Fibroblast of lung (primary cell): Measurements from ENCODE around the gene PGLYRP1. TPM values are rescaled to one million over a fixed set of nuclear protein-coding genes. Genes with fewer than 3 reads are reported as not detected.

Experiments
- DNase-seq, 2 donors: peaks; one replicate each; pipeline versions ENCODE4 v3.0.0 to v3.0.0-alpha.2; 2010; ENCODE audit warnings: low read depth in 2 of 2
- H2AFZ ChIP-seq: 2 replicates; pipeline ENCODE4 v1.5.1; 2012; ENCODE audit warnings: low read length, control low read depth, inconsistent platforms
- H3K27ac ChIP-seq: 2 replicates; pipeline ENCODE4 v1.5.1; 2011; ENCODE audit warnings: low read length, control low read depth; ENCODE audit not compliant: insufficient read depth
- H3K27me3 ChIP-seq: 2 replicates; pipeline ENCODE4 v1.5.1; 2011; ENCODE audit warnings: mild to moderate bottlenecking, low read length; ENCODE audit not compliant: control insufficient read depth, insufficient read depth
- H3K36me3 ChIP-seq: 2 replicates; pipeline ENCODE4 v1.5.1; 2011; ENCODE audit warnings: low read length; ENCODE audit not compliant: control insufficient read depth, insufficient read depth
- H3K4me1 ChIP-seq: 2 replicates; pipeline ENCODE4 v1.5.1; 2011; ENCODE audit warnings: low read length; ENCODE audit not compliant: control insufficient read depth, insufficient read depth; ENCODE audit errors: extremely low read depth
- H3K4me2 ChIP-seq: 2 replicates; pipeline ENCODE4 v1.5.1; 2011; ENCODE audit warnings: low read length, control low read depth; ENCODE audit not compliant: insufficient read depth; ENCODE audit errors: extremely low read depth
- H3K4me3 ChIP-seq, 4 experiments: fragments of 200-600 bp in 1 of 4; sonication (generic) in 1 of 4; replicated peaks in 1 of 4; 2 replicates each; pipeline ENCODE4 v1.5.1; 2011 to 2016; ENCODE audit warnings: low read length in 4 of 4, low read depth in 3 of 4, mild to moderate bottlenecking in 3 of 4, control low read depth in 2 of 4, inconsistent platforms in 1 of 4, mixed read lengths in 1 of 4; ENCODE audit not compliant: insufficient read depth in 1 of 4; ENCODE audit errors: control extremely low read depth in 1 of 4
- H3K79me2 ChIP-seq: 2 replicates; pipeline ENCODE4 v1.5.1; 2012; ENCODE audit warnings: mild to moderate bottlenecking, low read length, inconsistent platforms; ENCODE audit not compliant: control insufficient read depth, insufficient read depth
- H3K9ac ChIP-seq: 2 replicates; pipeline ENCODE4 v1.5.1; 2011; ENCODE audit warnings: mild to moderate bottlenecking, low read length, control low read depth; ENCODE audit not compliant: insufficient read depth
- H3K9me3 ChIP-seq: 2 replicates; pipeline ENCODE4 v1.5.1; 2012; ENCODE audit warnings: low read depth, low read length; ENCODE audit not compliant: control insufficient read depth, insufficient read depth
- H4K20me1 ChIP-seq: 2 replicates; pipeline ENCODE4 v1.5.1; 2011; ENCODE audit warnings: low read length; ENCODE audit not compliant: control insufficient read depth, insufficient read depth; ENCODE audit errors: extremely low read depth
- CTCF ChIP-seq, 2 donors: IDR thresholded peaks in 1 of 2; conservative IDR thresholded peaks in 1 of 2; 1 replicate in 1 of 2; 2 replicates in 1 of 2; pipeline ENCODE4 v1.5.1; 2011 to 2012; ENCODE audit warnings: low read length in 2 of 2, control low read depth in 1 of 2, inconsistent platforms in 1 of 2, low read depth in 1 of 2, mild to moderate bottlenecking in 1 of 2
- EZH2 ChIP-seq: IDR thresholded peaks from 2 replicates; pipeline ENCODE4 v1.5.1; 2012; ENCODE audit warnings: low read length, control low read depth, mild to moderate bottlenecking; ENCODE audit errors: missing control alignments
- polyA plus RNA-seq, 2 donors: library from polyadenylated mRNA; depleted of rRNA in 1 of 2; stranded (reverse) in 1 of 2; unstranded in 1 of 2; fragments of >200 nt; gene quantifications; 2 replicates each; pipeline ENCODE4 v1.2.1, GENCODE V29; 2011 to 2012; ENCODE audit warnings: missing spikeins in 1 of 2
- total RNA-seq: library from RNA; depleted of rRNA; stranded (reverse); fragments of >200 nt; gene quantifications from 2 replicates; pipeline ENCODE4 v1.2.1, GENCODE V29; 2014

The PGLYRP1 gene
- total and polyA plus RNA-seq, 2 donors (not counting 1 experiment from before 2014, with no cell fraction given): not detected

- peaks cover 19% of the 10 kb centered on the region for H3K27me3 ChIP-seq
- no peaks in the 10 kb centered on the region for H3K4me1 ChIP-seq
- H3K36me3 ChIP-seq: no peaks in the 10 kb centered on the region
- H4K20me1 ChIP-seq: no peaks in the 10 kb centered on the region
- DNase-seq: no peak
- no peaks in the 10 kb centered on the region for H3K79me2 ChIP-seq
- no peak overlapping the region for H3K27ac ChIP-seq
- no peak overlapping the region for H3K4me2 ChIP-seq
- no peak for TF ChIP-seq CTCF (conservative IDR thresholded peaks at IDR 0.05 in 1 of 2, IDR thresholded peaks at IDR 0.05 in 1 of 2; ENCODE audit: low read depth in 1 of 2, low read length in 2 of 2)
- no peak for TF ChIP-seq EZH2
- H3K9me3 ChIP-seq: no peaks in the 10 kb centered on the region
- H3K4me3 ChIP-seq: no peak overlapping the region
- H3K9ac ChIP-seq: no peak overlapping the region
- no peak overlapping the region for H2AFZ ChIP-seq
Measured at GRCh38 chr19:46060012-46060411, 37.2 kb upstream of the PGLYRP1 start.

- H3K4me1 ChIP-seq: no peaks in the 10 kb centered on the region
- H4K20me1 ChIP-seq: no peaks in the 10 kb centered on the region
- no peak overlapping the region for H3K27ac ChIP-seq
- no peaks in the 10 kb centered on the region for H3K36me3 ChIP-seq
- TF ChIP-seq EZH2: no peak
- TF ChIP-seq CTCF (conservative IDR thresholded peaks at IDR 0.05 in 1 of 2, IDR thresholded peaks at IDR 0.05 in 1 of 2; ENCODE audit: low read depth in 1 of 2, low read length in 2 of 2): no peak
- DNase-seq: no peak
- no peaks in the 10 kb centered on the region for H3K79me2 ChIP-seq
- H2AFZ ChIP-seq: no peak overlapping the region
- H3K4me3 ChIP-seq: no peak overlapping the region
- H3K9me3 ChIP-seq: no peaks in the 10 kb centered on the region
- no peak overlapping the region for H3K4me2 ChIP-seq
- peaks cover 22% of the 10 kb centered on the region for H3K27me3 ChIP-seq
- H3K9ac ChIP-seq: no peak overlapping the region
Measured at GRCh38 chr19:46058778-46059177, 35.9 kb upstream of the PGLYRP1 start.

DNA sequence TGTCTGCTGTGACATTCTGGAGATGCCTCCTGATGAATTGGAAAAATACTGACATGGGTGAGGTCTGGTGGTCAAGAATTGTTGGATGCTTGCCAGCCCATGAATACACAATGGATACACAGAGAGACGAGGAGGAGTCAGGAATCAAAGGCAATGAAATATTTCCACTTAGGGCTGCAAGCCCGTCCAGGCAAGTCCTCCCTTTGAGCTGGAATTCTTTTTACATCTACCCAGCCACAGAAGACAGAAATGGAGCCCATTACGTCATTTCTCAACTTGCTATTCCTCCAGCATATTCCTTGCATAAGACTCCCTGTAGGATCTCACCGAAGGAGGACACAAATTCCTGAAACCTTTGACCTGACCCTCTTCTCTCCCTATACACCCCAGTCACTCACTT lies 33.7 kb upstream of the PGLYRP1 start:
- no peak for TF ChIP-seq EZH2
- TF ChIP-seq CTCF (conservative IDR thresholded peaks at IDR 0.05 in 1 of 2, IDR thresholded peaks at IDR 0.05 in 1 of 2; ENCODE audit: low read depth in 1 of 2, low read length in 2 of 2): no peak
- no peaks in the 10 kb centered on the region for H4K20me1 ChIP-seq
- no peaks in the 10 kb centered on the region for H3K4me1 ChIP-seq
- H3K9ac ChIP-seq: no peak overlapping the region
- H3K4me3 ChIP-seq: no peak overlapping the region
- peaks cover 18% of the 10 kb centered on the region for H3K27me3 ChIP-seq
- H3K36me3 ChIP-seq: no peaks in the 10 kb centered on the region
- H3K9me3 ChIP-seq: no peaks in the 10 kb centered on the region
- H3K4me2 ChIP-seq: no peak overlapping the region
- H3K79me2 ChIP-seq: no peaks in the 10 kb centered on the region
- DNase-seq: no peak
- H3K27ac ChIP-seq: no peak overlapping the region
- no peak overlapping the region for H2AFZ ChIP-seq
